22Rv1 (cell line): ENCODE measurements around the gene PLK5.

ENCODE experiments used
- H3K27ac ChIP-seq: fragments of 450-650 bp; 2 replicates; pipeline ENCODE4 v1.5.1; 2017
- ZFX ChIP-seq: fragments of 450-650 bp; IDR thresholded peaks from 2 replicates; pipeline ENCODE4 v1.6.1; 2017; ENCODE audit warnings: antibody characterized with exemption, borderline replicate concordance
- TF ChIP-seq, protein P1 (sequence below): fragments of 450-650 bp; IDR thresholded peaks from 2 replicates; pipeline ENCODE4 v1.5.1; 2017; ENCODE audit warnings: mild to moderate bottlenecking

The PLK5 gene

DNA sequence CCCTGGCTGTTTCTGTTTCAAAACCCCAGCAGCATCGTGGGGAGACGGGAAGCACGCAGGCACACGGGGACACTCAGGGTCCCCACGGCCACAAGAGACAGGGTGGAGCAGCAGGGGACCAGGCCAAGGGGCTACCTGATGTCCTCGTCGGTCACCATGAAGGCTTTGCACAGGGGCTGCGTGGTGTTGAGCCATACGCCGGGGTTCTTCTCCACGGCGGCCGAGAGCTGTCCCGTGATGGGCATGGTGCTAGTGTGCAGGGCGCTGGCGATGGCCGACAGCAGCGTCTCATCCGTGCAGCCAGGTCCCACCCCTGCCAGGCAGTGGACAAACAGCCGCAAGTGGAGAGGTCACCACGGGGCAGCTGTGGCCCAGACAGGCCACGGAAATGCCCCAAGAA is 57.1 kb downstream of the PLK5 start:
- TF ChIP-seq ZFX = no peak
- TF ChIP-seq, protein P1, sequence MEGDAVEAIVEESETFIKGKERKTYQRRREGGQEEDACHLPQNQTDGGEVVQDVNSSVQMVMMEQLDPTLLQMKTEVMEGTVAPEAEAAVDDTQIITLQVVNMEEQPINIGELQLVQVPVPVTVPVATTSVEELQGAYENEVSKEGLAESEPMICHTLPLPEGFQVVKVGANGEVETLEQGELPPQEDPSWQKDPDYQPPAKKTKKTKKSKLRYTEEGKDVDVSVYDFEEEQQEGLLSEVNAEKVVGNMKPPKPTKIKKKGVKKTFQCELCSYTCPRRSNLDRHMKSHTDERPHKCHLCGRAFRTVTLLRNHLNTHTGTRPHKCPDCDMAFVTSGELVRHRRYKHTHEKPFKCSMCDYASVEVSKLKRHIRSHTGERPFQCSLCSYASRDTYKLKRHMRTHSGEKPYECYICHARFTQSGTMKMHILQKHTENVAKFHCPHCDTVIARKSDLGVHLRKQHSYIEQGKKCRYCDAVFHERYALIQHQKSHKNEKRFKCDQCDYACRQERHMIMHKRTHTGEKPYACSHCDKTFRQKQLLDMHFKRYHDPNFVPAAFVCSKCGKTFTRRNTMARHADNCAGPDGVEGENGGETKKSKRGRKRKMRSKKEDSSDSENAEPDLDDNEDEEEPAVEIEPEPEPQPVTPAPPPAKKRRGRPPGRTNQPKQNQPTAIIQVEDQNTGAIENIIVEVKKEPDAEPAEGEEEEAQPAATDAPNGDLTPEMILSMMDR = no peak
- H3K27ac ChIP-seq = no peak overlapping the region

DNA sequence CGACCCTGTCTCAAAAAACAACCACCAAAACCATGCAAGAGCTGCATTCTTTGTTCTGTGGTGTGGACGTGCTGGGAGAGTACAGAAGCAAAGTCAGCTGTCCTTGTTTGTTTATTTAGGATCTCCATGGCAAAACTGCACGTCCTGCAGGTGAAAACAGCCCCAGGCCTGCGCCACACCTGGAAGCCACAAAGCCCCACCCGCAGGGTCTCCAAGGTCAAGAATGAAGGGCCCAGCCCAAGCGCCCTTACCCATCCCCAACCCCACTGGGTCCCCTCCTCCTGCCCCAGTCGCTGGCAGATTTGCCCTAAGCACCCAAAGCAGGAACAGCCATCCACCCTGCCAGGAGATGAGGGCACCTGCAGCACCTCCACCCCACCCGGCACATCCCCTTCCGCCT is 58.3 kb downstream of the PLK5 start:
- peak overlapping the region; percentile 25; the same call in 1 of the 2 replicates for H3K27ac ChIP-seq
- TF ChIP-seq, protein P1 = no peak
- TF ChIP-seq ZFX = no peak

GRCh38 chr19:1584500-1585242 is 60.8 kb downstream of the PLK5 start:
- TF ChIP-seq ZFX = no peak
- TF ChIP-seq, protein P1 = no peak
- H3K27ac ChIP-seq = no peak overlapping the region

DNA sequence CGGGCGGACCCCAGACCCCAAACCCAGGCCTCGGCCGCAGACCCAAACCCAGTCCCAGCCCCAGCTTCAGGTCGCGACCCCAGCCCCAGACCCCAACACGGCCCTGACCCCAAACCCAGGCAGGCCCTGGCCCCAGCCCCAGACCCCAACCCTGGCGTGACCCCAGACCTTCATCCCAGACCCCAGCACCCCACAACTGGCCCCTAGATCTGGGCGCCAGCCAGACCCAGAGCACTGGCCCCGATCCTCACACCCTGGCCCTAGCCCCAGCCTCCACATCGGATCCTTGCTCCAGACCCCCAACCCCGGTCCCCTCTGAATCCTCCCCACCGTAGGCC is 61.3 kb downstream of the PLK5 start:
- TF ChIP-seq, protein P1 = no peak
- TF ChIP-seq ZFX = no peak

More for the DNA sequence above, 61.3 kb downstream of the PLK5 start:
- H3K27ac ChIP-seq = no peak overlapping the region
